ENCODE results near the gene CD84. TPM values are rescaled to one million over a fixed set of nuclear protein-coding genes. Genes with fewer than 3 reads are reported as not detected.
"Not testable (repeated sequence)": the region's sequence is repeated elsewhere in the genome, so short reads cannot be mapped to it uniquely, and the experiment has no call there.

CD84 gene
- total RNA-seq, 2 donors from 2014 or later, result 2.5 to 3.1 TPM

DNA sequence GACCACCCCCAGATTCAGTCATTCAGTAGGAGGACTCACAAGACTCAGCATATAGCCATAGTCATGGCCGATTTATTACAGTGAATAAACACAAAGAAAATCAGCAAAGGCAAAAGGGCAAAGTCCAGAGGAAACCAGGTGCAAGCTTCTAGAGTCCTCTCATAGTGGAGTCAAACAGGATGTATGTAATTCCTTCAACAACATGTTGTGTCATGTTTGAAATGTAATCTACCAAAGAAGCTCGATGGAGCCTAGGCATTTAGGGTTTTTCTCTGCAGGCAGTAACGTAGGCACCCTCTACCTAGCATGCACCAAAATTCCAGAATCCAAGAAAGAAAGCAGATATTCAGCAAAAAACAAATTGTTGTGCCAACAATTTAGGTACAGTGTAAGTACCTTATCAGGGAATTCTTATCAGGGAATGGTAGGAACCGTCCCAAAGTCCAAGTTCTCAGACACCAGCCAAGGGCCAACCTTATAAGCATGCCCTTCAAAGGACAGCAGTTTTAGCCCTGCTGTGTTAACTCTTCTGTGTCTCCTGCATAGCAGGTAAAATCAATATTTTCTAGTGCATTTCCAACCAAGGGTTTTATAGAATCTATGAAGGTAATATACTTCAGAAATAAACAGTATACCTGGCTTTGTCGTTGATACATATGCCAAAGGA is 40.2 kb downstream of the CD84 start:
- TF ChIP-seq CTCF (IDR thresholded peaks at IDR 0.05), result no peak

GRCh38 chr1:160537714-160538665 is 41.3 kb downstream of the CD84 start:
- Histone ChIP-seq H3K36me3 (no peaks in the 10 kb centered on the region), H3K27me3 (no peaks in the 10 kb centered on the region), H3K4me3 (no peak overlapping the region), H3K27ac (no peak overlapping the region), H3K9me3 (peaks cover 0 to 28% of the 10 kb centered on the region in 2 donors), H3K4me1 (no peaks in the 10 kb centered on the region)
- no peak for TF ChIP-seq CTCF (IDR thresholded peaks at IDR 0.05)
- no peak for DNase-seq (ENCODE audit: low spot score)

More for the DNA sequence above, 40.2 kb downstream of the CD84 start:
- H3K36me3 ChIP-seq, result no peaks in the 10 kb centered on the region
- H3K27me3 ChIP-seq, result no peaks in the 10 kb centered on the region
- H3K27ac ChIP-seq, result no peak overlapping the region
- DNase-seq (ENCODE audit: low spot score), result no peak
- no peak overlapping the region for H3K4me3 ChIP-seq
- peaks cover 0 to 19% of the 10 kb centered on the region in 2 donors for H3K9me3 ChIP-seq
- H3K4me1 ChIP-seq, result no peaks in the 10 kb centered on the region

GRCh38 chr1:160534823-160535605 is 44.3 kb downstream of the CD84 start:
- Histone ChIP-seq H3K4me1 (no peaks in the 10 kb centered on the region), H3K4me3 (no peak overlapping the region), H3K9me3 (peaks cover 0 to 28% of the 10 kb centered on the region in 2 donors), H3K27ac (no peak overlapping the region), H3K36me3 (no peaks in the 10 kb centered on the region), H3K27me3 (no peaks in the 10 kb centered on the region)
- no peak for DNase-seq (ENCODE audit: low spot score)
- TF ChIP-seq CTCF (IDR thresholded peaks at IDR 0.05), result no peak

- H3K36me3 ChIP-seq; H3K27me3 ChIP-seq; H3K4me3 ChIP-seq; H3K4me1 ChIP-seq; DNase-seq (ENCODE audit: low spot score); H3K27ac ChIP-seq: not testable (repeated sequence)
- peaks cover 0 to 28% of the 10 kb centered on the region in 2 donors for H3K9me3 ChIP-seq
These were observed 46.8 kb downstream of the CD84 start for GRCh38 chr1:160532557-160532813.

DNA sequence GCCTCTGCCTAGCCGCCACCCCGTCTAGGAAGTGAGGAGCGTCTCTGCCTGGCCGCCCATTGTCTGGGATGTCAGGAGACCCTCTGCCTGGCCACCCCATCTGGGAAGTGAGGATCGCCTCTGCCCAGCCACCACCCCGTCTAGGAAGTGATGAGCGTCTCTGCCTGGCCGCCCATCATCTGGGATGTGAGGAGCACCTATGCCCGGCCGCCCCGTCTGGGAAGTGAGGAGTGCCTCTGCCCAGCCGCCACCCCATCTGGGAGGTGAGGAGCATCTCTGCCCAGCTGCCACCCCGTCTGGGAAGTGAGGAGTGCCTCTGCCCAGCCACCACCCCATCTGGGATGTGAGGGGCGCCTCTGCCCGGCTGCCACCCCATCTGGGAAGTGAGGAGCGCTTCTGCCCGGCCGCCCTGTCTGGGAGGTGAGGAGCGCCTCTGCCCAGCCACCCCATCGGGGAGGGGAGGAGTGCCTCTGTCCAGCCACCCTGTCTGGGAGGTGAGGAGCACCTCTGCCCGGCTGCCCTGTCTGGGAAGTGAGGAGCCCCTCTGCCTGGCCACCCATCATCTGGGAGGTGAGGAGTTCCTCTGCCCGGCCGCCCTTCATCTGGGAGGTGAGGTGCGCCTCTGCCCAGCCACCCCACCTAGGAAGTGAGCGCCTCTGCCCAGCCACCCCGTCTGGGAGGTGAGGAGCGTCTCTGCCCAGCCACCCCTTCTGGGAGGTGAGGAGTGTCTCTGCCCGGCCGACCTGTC is 47.3 kb downstream of the CD84 start:
- H3K4me3 ChIP-seq; H3K27me3 ChIP-seq; H3K4me1 ChIP-seq; DNase-seq (ENCODE audit: low spot score); H3K27ac ChIP-seq; H3K36me3 ChIP-seq: not testable (repeated sequence)
- peaks cover 0 to 28% of the 10 kb centered on the region in 2 donors for H3K9me3 ChIP-seq

- not testable (repeated sequence) for DNase-seq (ENCODE audit: low spot score); H3K27ac ChIP-seq; H3K36me3 ChIP-seq; H3K4me3 ChIP-seq; H3K4me1 ChIP-seq; H3K27me3 ChIP-seq
- H3K9me3 ChIP-seq, result peaks cover 0 to 19% of the 10 kb centered on the region in 2 donors
These were observed 49.8 kb downstream of the CD84 start for GRCh38 chr1:160529401-160529952.

DNA sequence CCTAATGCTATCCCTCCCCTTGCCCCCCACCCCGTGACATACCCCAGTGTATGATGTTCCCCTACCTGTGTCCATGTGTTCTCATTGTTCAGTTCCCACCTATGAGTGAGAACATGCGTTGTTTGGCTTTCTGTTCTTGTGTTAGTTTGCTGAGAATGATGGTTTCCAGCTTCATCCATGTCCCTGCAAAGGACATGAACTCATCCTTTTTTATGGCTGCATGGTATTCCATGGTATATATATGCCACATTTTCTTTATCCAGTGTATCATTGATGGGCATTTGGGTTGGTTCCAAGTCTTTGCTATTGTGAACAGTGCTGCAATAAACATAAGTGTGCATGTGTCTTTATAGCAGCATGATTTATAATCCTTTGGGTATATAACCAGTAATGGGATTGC is 55.5 kb downstream of the CD84 start:
- H3K4me1 ChIP-seq; H3K27me3 ChIP-seq; H3K27ac ChIP-seq; H3K36me3 ChIP-seq; H3K4me3 ChIP-seq; DNase-seq (ENCODE audit: low spot score); H3K9me3 ChIP-seq: not testable (repeated sequence)
